GM18511 (cell line): ENCODE data around the gene LAMA5.
"Not testable (repeated sequence)": the region's sequence is repeated elsewhere in the genome, so short reads cannot be mapped to it uniquely, and the experiment has no call there.

Experiments
- ATAC-seq: cut with Tn5 transposase; IDR thresholded peaks from one replicate; pipeline ENCODE4 v1.9.1; 2021; ENCODE audit warnings: mild to moderate bottlenecking, moderate library complexity; ENCODE audit not compliant: unreplicated experiment

The LAMA5 gene

GRCh38 chr20:62388839-62389600, 21.9 kb upstream of the LAMA5 start:
- ATAC-seq = no peak

- no peak for ATAC-seq
Observed at GRCh38 chr20:62387933-62388635, 21.0 kb upstream of the LAMA5 start.

DNA sequence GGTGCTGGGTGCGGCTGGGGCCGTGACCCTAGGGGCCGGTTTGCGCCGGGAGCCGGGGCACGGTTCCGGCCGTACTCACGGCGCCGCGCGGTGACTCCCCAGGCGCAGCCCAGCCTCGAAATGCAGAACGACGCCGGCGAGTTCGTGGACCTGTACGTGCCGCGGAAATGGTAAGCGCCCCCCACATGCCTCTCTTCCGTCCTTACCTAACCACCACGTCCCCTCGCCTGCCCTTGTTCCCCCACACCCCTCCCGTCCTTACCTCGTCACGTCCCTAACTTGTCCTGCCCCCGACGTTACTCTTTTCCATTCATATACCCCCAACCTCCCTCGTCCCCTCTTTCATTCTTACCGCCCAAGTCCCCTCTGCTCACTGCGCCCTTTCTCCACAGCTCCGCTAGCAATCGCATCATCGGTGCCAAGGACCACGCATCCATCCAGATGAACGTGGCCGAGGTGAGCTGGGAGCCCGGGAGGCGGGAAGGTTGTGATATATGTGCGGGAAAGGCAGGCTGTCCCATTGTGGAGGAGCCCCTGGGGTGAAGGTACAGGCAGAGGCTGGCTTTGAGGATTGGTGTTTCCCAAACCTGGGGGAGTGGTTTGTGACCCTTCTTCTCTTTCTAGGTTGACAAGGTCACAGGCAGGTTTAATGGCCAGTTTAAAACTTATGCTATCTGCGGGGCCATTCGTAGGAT, 20.3 kb upstream of the LAMA5 start:
- no peak for ATAC-seq

- ATAC-seq = peak; percentile 90
Observed at GRCh38 chr20:62386383-62387218, 19.5 kb upstream of the LAMA5 start, which contains the start of gene RPS21. Gene RPS21 (plus strand): TSS chr20:62387103. CDS start chr20:62387339, 236 bp downstream.

DNA sequence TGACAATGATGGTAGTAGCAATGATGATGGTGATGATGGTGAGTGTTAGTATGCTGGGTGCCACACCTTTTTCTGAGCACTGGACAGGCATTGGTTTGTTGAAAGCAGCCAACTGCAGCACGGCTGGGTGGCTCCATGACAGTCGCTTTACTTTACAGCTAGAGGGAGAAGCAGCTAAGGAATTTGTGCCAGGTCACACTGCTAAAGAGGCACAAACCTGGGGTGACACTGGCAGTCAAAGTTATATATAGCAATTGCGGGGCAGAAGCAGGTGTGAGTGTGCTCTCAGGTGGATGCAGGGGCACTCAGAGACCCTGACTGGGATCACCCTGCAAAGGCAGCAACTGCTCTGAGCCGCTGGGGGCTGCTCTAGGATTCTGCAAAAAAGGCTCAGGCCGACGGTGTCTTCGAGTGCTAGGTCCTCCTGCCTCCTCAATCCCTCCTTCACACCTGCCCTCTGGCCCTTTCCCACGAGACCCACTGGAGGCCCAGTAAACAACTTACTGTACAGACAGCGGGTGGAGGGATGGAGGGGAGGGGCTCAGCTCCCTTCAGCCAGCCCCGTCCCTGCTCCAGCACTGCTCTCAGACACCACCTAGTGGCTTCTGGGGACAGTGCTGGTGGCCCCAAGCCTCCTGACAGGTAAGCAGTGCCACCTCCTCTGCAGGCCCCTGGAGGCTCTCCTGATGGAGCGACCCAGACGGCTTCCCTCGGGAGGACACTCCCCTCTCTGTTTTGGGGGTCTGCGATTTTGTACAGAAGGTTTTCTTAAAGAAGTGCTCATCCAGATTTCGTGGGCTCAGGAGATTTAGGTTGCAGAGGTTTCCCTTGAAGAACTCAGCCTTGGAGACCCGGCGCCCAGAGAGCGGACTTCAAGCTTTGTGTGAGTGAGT, 15.4 kb upstream of the LAMA5 start:
- ATAC-seq = peak; percentile 60

DNA sequence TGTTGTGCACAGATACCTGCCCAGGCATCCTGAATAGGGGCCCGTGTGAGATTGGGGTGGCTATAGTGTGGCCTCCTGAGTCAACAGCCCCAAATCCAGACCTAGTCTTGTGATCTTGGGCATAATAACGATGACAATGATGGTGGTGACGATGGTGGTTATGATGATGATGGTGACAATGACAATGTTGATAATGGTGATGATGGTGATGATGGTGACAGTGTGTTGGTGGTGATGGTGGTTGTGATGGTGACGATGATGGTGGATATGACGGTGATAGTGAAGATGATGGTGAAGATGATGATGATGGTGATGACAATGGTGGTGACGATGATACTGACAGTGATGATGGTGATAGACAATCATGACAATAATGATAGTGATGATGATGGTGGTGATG, 14.7 kb upstream of the LAMA5 start:
- no peak for ATAC-seq

- ATAC-seq = no peak
Observed at GRCh38 chr20:62381202-62381797, 14.2 kb upstream of the LAMA5 start.

GRCh38 chr20:62378215-62378614, 11.1 kb upstream of the LAMA5 start:
- no peak for ATAC-seq

- no peak for ATAC-seq
Observed at GRCh38 chr20:62377615-62378178, 10.6 kb upstream of the LAMA5 start.

DNA sequence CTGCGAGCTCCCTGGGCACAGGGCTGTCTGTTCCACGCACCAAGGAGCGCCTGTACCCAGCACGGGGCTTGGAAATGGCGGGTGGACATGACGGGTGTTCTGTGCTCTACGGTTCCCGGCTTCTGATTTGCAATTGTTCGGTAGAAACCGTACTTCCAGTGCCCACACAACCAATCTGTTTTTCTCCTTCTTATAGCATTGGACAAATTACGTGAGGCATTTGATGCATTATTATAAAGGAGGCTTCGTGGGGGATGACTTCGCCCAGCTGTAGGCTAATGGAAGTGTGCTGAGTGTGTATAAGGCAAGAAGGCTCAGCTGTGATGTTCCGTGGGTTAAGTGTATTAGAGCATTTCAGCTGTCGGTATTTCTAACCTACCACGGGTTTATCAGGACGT, 10.0 kb upstream of the LAMA5 start:
- no peak for ATAC-seq

- ATAC-seq = no peak
Observed at GRCh38 chr20:62376112-62377063, 9.3 kb upstream of the LAMA5 start.

DNA sequence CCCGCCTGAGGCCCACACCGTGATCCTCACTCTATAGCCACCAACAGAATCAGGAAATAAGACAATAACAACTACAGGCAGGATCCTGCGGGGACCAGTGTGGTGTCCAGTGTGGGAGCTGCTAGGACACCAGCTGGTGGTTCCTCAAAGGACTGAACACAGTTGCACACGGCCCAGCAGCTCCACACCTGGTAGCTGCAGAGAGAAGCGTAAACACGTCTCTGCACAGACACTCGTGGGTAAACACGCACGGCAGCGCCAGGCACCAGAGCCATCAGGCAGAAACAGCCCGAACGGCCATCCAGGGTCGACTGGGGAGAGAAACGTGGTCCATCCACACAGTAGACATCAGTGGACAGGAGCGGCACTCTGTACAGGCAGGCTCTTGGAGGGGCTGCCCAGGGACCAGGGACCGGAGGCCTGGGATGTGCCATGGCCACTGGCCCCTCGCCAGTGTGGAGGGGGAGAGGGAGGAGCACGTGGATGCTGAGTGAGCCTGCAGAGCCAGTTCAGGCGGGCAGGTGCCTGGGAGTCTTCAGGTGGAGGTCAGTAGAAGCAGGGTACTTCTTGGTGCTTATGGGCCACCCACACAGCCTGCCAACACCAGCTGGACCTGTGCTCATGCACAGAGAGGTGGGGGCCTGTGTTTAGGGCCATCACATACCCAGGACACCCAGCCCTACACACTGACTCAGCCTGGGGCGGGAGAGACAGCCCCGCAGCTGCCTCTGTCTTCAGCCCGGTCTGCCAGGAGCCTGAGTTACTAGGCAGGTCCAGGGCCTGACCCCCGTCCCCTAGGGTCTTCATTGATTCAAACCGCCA, 7.4 kb upstream of the LAMA5 start:
- no peak for ATAC-seq

DNA sequence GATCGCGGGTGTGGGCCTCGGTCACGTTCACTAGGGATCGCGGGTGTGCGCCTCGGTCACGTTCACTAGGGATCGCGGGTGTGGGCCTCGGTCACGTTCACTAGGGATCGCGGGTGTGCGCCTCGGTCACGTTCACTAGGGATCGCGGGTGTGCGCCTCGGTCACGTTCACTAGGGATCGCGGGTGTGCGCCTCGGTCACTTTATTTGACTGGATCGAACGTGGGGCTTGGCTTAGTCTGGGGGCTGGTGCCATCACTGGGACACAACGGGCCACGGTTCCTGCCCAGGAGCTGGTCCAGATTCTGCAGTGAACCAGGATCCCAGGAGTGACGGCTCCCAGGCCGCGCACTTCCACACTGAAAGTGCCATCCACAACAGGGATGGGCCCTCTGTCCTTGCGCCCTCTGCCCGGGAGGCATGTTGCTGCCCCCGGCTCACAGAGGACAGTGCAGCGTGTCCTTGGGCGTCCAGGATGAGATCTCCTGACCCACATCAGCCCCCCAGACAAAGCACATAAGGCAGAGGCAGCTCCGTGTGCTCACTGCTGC, 6.6 kb upstream of the LAMA5 start:
- ATAC-seq = not testable (repeated sequence)

GRCh38 chr20:62372042-62372993, 5.2 kb upstream of the LAMA5 start:
- no peak for ATAC-seq

DNA sequence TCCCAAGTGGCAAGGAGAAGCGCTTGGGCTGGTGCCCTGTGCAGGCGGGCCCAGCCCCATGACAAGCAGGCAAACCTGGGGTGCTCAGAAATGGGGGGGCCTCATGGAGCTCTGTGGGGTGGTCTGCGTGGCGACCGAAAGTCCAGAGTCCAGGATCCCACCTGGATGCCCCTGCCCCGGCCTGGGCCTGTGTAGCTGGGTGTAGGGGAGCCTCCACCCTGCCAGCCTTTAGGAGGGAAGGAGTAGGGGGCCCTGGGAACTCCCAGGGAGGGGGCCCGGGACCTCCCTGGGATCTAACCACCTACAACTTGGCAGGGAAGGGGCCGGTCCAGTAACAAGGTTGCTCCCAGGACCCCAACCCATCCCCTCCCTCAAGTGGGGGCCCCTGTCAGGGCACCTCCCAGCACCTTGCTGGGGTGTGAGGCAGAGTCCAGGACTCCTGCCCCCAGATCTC, 4.5 kb upstream of the LAMA5 start:
- no peak for ATAC-seq
